HL-60 (cell line): ENCODE data around the gene DCAF7.

Experiments used
- DNase-seq, 2 experiments: peaks; one replicate each; pipeline ENCODE4 v3.0.0-alpha.2; 2010 to 2020; ENCODE audit warnings: low read depth in 1 of 2, low spot score in 1 of 2
- H3K27ac ChIP-seq: fragments of 250-450 bp; sonication (Bioruptor Pico); replicated peaks from 2 replicates; pipeline ENCODE4 v1.5.1; 2020; ENCODE audit warnings: mild to moderate bottlenecking, moderate library complexity
- H3K27me3 ChIP-seq: fragments of 250-450 bp; sonication (Bioruptor Pico); 2 replicates; pipeline ENCODE4 v1.5.1; 2021; ENCODE audit warnings: mild to moderate bottlenecking, moderate library complexity; ENCODE audit not compliant: insufficient read depth, poor library complexity, severe bottlenecking
- H3K4me3 ChIP-seq: replicated peaks from 2 replicates; pipeline ENCODE4 v1.5.1; 2011; ENCODE audit warnings: mild to moderate bottlenecking, control low read depth, low read length; ENCODE audit not compliant: insufficient read depth
- GABPA ChIP-seq: IDR thresholded peaks from 2 replicates; pipeline ENCODE4 v1.6.1; 2012; ENCODE audit warnings: low read depth
- POLR2AphosphoS5 ChIP-seq: IDR thresholded peaks from 2 replicates; pipeline ENCODE4 v1.6.1; 2012; ENCODE audit warnings: low read depth
- SPI1 ChIP-seq: IDR thresholded peaks from 2 replicates; pipeline ENCODE4 v1.6.1; 2012; ENCODE audit warnings: low read depth, mild to moderate bottlenecking, borderline replicate concordance
- TF ChIP-seq, protein P1 (sequence below): IDR thresholded peaks from one replicate; pipeline ENCODE4 v1.5.1; 2011; ENCODE audit warnings: low read length, control low read depth, inconsistent platforms; ENCODE audit not compliant: insufficient read depth
- TF ChIP-seq, protein P2 (sequence below): IDR thresholded peaks from 2 replicates; pipeline ENCODE4 v1.6.1; 2012; ENCODE audit warnings: low read depth; ENCODE audit not compliant: insufficient replicate concordance

Gene DCAF7

DNA sequence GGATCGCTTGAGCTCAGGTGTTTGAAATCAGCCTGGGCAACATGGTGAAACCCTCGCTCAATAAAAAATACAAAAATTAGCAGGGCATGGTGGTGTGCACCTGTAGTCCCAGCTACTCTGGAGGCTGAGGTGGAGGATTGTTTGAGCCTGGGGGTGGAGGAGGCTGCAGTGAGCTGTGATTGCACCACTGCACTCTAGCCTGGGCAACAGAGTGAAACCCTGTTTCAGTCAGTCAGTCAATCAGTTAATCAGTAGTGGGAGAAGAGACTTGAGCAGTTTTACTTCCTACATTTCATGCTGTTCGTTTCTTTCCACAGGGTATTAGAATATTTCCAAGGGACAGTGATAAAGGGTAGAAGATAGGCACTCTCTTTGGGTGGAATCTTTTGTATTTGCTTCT, 80.8 kb downstream of the DCAF7 start:
- TF ChIP-seq, protein P1, sequence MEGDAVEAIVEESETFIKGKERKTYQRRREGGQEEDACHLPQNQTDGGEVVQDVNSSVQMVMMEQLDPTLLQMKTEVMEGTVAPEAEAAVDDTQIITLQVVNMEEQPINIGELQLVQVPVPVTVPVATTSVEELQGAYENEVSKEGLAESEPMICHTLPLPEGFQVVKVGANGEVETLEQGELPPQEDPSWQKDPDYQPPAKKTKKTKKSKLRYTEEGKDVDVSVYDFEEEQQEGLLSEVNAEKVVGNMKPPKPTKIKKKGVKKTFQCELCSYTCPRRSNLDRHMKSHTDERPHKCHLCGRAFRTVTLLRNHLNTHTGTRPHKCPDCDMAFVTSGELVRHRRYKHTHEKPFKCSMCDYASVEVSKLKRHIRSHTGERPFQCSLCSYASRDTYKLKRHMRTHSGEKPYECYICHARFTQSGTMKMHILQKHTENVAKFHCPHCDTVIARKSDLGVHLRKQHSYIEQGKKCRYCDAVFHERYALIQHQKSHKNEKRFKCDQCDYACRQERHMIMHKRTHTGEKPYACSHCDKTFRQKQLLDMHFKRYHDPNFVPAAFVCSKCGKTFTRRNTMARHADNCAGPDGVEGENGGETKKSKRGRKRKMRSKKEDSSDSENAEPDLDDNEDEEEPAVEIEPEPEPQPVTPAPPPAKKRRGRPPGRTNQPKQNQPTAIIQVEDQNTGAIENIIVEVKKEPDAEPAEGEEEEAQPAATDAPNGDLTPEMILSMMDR: no peak
- DNase-seq: no peak
- H3K27me3 ChIP-seq: no peaks in the 10 kb centered on the region
- no peak overlapping the region for H3K4me3 ChIP-seq
- H3K27ac ChIP-seq: no peak overlapping the region

DNA sequence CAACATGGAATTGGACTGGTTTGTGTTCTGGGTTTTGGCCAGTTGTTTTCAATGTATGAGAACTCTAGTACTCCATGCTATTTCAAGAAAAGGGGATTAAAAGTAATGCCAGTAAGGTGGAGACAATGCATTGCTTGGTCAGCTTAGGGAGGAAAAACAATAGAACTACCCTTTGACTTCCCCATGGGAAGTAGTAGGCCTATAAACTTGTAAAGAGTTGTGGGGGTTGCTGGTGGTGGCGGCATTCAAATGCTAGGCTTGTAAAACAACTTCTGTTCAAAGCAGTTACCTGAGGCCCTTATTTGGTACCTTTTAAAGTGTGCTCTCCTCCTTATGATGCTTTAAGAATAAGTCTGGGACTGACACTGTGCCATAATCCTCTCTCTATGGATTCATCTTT, 81.3 kb downstream of the DCAF7 start:
- Histone ChIP-seq H3K4me3 (no peak overlapping the region), H3K27ac (no peak overlapping the region), H3K27me3 (no peaks in the 10 kb centered on the region)
- no peak for DNase-seq
- TF ChIP-seq, protein P1: no peak
- TF ChIP-seq POLR2AphosphoS5 (no peak), GABPA (no peak), SPI1 (no peak)
- TF ChIP-seq, protein P2, sequence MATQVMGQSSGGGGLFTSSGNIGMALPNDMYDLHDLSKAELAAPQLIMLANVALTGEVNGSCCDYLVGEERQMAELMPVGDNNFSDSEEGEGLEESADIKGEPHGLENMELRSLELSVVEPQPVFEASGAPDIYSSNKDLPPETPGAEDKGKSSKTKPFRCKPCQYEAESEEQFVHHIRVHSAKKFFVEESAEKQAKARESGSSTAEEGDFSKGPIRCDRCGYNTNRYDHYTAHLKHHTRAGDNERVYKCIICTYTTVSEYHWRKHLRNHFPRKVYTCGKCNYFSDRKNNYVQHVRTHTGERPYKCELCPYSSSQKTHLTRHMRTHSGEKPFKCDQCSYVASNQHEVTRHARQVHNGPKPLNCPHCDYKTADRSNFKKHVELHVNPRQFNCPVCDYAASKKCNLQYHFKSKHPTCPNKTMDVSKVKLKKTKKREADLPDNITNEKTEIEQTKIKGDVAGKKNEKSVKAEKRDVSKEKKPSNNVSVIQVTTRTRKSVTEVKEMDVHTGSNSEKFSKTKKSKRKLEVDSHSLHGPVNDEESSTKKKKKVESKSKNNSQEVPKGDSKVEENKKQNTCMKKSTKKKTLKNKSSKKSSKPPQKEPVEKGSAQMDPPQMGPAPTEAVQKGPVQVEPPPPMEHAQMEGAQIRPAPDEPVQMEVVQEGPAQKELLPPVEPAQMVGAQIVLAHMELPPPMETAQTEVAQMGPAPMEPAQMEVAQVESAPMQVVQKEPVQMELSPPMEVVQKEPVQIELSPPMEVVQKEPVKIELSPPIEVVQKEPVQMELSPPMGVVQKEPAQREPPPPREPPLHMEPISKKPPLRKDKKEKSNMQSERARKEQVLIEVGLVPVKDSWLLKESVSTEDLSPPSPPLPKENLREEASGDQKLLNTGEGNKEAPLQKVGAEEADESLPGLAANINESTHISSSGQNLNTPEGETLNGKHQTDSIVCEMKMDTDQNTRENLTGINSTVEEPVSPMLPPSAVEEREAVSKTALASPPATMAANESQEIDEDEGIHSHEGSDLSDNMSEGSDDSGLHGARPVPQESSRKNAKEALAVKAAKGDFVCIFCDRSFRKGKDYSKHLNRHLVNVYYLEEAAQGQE: no peak

DNA sequence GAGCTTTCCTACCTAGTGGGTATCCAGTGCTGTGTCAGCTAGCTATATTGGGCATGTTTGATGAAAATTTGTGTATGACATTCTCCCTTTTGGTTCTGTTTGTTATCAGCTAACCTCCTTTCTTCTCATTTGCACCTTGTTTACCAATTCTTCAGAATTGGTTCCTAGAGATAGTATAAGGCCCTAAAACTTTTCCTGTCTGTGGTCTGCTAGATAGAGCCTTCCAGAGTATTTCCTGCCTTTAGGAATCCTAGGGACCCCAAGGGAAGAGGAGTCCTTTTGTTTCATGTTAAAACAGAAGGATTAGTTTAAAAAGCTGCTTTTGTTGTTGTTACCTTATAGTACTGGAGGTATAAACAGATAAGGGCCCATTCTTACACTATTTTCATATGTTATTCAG, 83.5 kb downstream of the DCAF7 start:
- Histone ChIP-seq H3K27me3 (no peaks in the 10 kb centered on the region), H3K4me3 (no peak overlapping the region), H3K27ac (peak overlapping the region; percentile 60)
- no peak for TF ChIP-seq POLR2AphosphoS5
- TF ChIP-seq GABPA: no peak
- TF ChIP-seq, protein P2: no peak
- TF ChIP-seq, protein P1: no peak
- no peak for TF ChIP-seq SPI1
- no peak for DNase-seq

DNA sequence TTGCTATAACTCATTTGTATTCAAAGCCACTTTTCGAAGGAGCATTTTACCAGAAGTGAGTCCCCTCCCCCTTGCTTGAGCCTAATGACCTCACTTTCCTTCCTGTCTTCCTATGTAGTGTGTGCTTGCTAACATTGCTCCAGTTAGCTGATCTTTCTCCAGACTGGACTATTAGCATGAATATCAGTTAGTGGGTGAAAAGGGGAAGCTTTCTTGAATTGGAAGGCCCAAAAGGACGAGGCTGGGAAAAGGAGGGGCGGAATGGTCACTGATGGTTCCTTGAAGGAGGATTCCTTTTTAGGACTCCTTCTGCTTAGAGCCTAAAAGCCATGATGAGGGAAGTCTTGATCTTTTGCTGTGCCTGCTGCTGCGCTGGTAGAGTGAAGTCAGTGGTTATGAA, 83.9 kb downstream of the DCAF7 start:
- peak in 1 of 2 experiments; percentile 64 for DNase-seq
- Histone ChIP-seq H3K27me3 (no peaks in the 10 kb centered on the region), H3K4me3 (no peak overlapping the region), H3K27ac (peak overlapping the region; percentile 60)
- no peak for TF ChIP-seq SPI1
- no peak for TF ChIP-seq POLR2AphosphoS5
- TF ChIP-seq GABPA: no peak
- TF ChIP-seq, protein P2: no peak
- TF ChIP-seq, protein P1: no peak
